ENCODE measurements around the gene GAA.

GAA gene

DNA sequence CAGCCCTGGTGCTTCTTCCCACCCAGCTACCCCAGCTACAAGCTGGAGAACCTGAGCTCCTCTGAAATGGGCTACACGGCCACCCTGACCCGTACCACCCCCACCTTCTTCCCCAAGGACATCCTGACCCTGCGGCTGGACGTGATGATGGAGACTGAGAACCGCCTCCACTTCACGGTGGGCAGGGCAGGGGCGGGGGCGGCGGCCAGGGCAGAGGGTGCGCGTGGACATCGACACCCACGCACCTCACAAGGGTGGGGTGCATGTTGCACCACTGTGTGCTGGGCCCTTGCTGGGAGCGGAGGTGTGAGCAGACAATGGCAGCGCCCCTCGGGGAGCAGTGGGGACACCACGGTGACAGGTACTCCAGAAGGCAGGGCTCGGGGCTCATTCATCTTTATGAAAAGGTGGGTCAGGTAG lies 3.6 kb downstream of the GAA start:
- no peak for DNase-seq

- no peak for DNase-seq
These were observed 4.4 kb downstream of the GAA start for GRCh38 chr17:80105762-80106161.

GRCh38 chr17:80106176-80106575 lies 4.8 kb downstream of the GAA start:
- DNase-seq = no peak

GRCh38 chr17:80106751-80107150 lies 5.4 kb downstream of the GAA start:
- DNase-seq = no peak

DNA sequence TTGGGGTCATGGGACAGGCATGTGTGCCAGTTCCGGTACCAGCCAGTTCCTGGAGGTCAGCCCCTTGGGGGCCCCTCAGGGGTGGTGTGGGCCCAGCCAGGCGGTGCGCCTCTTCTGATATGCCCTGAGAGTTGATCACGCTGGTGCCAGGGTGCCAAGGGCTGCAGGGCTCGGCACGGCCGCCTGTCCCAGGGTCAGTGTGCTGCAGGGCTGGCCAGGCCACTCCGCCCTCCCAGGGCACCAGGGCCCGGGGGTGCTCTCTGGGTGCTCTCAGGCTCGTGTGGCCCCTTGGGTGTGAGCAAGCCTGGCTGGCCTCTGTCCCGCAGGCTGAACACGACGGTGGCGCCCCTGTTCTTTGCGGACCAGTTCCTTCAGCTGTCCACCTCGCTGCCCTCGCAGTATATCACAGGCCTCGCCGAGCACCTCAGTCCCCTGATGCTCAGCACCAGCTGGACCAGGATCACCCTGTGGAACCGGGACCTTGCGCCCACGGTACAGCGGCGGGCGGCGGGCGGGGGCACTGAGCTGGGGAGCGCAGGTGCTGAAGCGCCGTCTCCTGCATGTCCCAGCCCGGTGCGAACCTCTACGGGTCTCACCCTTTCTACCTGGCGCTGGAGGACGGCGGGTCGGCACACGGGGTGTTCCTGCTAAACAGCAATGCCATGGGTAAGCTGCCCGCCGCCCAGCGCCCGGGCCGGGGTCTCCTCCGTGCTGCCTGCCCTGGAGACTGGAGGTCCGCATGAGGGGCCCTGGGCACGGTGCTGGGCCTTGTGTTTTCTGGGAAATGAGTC lies 6.0 kb downstream of the GAA start:
- no peak for DNase-seq

GRCh38 chr17:80108036-80108971 lies 6.9 kb downstream of the GAA start:
- DNase-seq = no peak

GRCh38 chr17:80109066-80109660 lies 7.8 kb downstream of the GAA start:
- no peak for DNase-seq

DNA sequence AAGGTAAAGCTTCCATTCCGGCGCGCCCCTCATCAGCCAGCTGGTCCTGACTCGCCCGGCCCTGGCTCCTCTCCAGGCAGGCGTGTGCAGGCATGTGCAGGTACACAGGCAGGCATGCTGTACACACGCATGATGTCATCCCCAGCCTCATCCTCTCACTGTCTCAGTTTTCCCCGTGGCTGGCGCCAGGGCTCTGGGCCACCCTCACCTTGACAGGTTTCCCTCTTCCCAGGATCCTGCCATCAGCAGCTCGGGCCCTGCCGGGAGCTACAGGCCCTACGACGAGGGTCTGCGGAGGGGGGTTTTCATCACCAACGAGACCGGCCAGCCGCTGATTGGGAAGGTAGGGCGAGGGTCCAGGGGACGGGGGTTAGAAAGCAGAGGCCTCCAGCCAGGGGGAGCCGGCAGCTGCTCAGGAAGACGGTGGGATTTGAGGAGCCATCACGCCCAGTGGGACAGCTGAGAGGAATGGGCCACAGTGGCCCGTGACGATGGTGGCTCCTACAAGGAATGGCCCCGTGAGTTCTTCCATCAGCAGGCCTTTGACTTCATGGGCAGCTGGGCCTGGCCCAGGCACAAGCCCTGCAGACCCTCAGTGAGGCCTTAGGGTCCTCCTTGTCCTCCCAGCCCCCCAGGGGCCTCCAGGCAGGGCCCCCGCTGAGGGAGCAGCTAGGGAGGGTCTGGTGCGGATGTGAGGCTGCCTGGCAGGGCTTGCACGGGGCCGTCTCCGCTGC lies 8.5 kb downstream of the GAA start:
- no peak for DNase-seq

- DNase-seq = no peak
These were observed 9.0 kb downstream of the GAA start for GRCh38 chr17:80110447-80110812.

GRCh38 chr17:80110927-80111701 lies 9.7 kb downstream of the GAA start:
- DNase-seq = no peak

DNA sequence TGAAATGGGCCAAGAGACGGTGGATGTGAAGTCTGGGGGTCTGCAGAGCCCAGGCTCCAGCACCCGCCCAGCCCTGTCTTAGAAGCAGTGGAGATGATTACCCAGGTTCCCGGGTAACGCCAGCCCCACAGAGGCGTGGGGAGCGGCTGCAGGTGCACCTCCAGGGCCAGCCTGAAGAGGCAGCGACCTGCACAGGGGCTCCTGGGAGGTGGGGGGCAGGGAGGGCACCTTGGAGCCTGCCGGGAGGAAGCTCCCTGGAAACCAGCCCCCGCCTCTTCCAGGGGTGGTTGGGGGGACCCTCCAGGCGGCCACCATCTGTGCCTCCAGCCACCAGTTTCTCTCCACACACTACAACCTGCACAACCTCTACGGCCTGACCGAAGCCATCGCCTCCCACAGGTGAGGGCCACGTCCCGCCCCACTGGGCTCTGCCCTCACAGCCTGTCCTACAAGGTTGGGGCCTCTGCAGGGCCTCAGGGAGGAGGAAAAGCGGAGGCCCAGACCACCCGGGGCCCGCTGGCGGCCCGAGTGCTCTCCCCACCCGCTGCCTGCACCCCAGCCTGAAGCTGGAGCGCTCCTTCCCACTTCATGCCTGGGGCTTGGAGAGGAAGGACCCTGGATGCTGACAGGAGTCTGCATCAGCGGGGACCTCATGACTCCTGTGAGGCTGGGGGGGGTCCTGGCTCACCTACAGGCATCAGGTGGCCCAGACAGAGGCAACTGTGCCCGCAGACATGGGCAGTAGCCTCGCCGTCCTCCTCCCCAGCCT lies 10.5 kb downstream of the GAA start:
- no peak for DNase-seq

DNA sequence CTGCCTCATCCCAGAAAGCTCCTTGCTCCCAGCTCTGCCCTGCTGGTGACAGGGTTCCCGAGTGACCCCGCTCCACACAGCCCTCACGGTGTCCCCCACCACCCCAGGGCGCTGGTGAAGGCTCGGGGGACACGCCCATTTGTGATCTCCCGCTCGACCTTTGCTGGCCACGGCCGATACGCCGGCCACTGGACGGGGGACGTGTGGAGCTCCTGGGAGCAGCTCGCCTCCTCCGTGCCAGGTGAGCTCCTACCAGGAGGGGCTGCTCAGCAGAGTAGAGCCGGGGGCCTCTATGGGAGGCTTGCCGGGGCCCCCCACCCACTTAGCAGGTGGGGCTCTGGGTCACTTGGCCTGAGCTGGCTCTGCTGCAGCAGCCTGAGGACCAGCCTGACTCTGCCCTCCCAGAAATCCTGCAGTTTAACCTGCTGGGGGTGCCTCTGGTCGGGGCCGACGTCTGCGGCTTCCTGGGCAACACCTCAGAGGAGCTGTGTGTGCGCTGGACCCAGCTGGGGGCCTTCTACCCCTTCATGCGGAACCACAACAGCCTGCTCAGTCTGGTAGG lies 11.2 kb downstream of the GAA start:
- DNase-seq = no peak

DNA sequence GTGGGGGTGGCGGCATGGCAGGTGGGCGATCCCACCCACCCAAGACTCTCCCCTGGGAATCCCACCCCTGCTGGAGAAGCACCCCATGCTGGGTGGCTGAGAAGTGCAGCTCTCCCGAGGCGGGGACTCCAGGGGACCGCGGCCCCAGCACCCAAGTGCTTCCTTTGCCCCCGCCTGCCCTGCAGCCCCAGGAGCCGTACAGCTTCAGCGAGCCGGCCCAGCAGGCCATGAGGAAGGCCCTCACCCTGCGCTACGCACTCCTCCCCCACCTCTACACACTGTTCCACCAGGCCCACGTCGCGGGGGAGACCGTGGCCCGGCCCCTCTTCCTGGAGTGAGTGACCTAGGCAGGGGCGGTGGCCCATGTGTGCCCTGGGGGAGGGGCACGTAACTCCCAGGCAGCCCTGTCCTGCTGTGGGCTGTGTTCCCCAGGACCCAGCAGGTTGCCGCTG lies 11.7 kb downstream of the GAA start:
- DNase-seq = no peak

DNA sequence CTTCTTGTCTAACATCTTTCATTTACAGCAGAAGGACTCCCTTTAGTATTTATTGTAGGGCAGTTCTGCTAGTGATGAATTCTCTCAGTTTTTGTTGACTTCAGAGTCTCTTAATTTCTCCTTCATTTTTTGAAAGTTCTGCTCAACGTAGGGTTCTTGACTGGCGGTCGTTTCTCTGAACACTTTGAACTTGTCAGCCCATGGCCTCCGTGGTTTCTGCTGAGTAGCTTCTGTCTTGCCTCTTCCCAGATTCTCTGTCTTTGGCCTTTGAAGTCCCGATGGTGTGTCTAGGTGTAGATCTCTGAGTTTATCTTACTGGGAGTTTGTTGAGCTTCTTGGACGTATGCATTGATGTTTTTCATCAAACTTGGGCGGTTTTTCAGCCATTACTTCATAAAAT lies 13.4 kb downstream of the GAA start:
- no peak for DNase-seq

DNA sequence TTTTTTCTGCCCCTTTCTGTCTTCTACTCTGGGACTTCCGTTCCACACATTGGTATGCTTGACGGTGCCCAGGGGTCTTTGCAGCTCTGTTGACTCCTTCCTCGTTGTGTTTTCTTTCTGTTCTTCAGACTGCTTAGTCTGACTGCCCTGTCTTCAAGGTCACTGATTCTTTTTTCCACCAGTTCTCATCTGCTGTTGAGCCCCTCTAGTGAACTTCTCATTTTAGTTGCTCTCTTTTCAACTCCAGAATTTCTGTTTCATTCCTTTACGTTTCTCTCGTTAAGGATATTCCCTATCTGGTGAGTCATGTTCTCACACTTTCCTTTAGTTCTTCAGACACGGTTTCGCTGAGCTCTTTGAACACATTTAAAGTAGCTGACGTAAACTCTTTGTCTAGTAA lies 13.8 kb downstream of the GAA start:
- DNase-seq = no peak

DNA sequence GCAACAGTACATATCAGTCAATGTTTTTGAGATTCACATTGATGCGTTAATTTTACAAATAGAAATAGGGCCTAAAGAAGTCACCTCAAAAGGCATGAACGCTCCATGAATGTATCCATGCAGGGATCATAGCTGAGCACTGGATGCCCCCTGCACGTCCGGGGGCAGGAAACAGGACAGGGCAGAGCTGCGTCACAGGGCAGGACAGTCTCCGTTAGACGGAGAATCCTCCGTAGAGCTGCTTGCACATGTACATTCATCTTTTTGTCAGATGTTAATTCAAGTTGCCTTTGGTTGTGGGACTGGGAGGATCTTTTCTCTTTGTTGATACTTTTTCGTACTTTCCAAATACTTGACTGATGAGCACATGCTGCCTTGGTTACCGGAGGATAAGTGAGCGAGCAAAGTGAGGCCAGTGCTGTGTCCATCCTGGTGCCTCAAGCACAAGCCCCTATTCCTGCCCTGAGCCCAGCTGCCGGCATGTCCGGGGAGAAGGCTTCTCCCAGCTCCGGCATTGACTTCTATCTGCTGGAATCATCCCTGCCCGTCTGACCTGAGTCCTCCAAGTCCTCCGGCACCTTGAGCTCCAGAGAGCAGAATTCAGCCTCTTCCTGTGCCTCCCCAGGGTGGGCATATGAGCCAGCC lies 15.0 kb downstream of the GAA start:
- DNase-seq = no peak

DNA sequence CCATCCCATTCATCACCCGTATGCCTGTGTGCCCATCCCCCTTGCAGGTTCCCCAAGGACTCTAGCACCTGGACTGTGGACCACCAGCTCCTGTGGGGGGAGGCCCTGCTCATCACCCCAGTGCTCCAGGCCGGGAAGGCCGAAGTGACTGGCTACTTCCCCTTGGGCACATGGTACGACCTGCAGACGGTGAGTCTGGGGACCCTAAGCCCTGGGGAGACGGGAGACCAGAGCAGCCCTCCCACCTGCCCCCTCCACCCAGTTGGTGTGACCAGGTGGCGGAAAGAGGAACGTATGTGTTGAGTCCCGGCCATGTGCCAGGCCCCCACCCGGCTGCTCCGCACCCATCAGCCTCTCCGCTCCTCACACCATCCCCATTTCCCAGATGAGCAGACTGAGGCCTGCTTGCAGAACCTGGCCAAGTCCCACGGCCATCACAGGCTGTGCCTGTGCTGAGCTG lies 15.6 kb downstream of the GAA start:
- no peak for DNase-seq

DNA sequence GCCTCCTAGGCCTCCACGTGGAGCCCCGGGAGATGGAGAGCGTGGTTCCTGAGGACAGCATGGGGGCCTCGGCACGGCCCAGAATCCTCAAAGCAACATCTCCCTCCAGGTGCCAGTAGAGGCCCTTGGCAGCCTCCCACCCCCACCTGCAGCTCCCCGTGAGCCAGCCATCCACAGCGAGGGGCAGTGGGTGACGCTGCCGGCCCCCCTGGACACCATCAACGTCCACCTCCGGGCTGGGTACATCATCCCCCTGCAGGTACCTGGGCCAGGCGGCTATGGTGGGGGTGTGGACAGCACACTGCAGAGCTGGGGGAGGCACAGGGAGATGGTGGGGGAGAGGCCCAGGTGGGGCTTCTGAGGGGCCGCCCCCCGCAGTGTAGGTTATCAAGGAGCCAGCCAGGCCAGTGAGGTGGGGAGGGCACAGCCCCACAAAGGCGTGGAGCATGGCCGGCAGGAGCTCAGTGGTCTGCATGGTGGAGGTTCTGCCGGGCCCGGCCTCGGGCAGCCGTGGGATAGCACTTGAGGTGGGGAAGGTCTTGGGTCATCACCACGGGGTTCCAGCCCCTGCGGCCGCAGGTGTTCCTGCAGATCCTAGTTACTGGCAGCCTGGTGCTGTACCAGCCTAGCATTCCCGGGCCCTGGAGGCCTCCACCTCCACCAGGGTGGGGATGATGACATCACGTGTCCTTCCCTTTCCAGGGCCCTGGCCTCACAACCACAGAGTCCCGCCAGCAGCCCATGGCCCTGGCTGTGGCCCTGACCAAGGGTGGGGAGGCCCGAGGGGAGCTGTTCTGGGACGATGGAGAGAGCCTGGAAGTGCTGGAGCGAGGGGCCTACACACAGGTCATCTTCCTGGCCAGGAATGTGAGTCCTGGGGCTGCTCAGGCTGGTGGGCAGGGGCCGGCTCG lies 16.4 kb downstream of the GAA start:
- DNase-seq = no peak

GRCh38 chr17:80118601-80119270 lies 17.4 kb downstream of the GAA start:
- no peak for DNase-seq
